ENCODE results near the gene INTS12.
"Not testable (repeated sequence)": the region's sequence is repeated elsewhere in the genome, so short reads cannot be mapped to it uniquely, and the experiment has no call there.

Gene INTS12, protein sequence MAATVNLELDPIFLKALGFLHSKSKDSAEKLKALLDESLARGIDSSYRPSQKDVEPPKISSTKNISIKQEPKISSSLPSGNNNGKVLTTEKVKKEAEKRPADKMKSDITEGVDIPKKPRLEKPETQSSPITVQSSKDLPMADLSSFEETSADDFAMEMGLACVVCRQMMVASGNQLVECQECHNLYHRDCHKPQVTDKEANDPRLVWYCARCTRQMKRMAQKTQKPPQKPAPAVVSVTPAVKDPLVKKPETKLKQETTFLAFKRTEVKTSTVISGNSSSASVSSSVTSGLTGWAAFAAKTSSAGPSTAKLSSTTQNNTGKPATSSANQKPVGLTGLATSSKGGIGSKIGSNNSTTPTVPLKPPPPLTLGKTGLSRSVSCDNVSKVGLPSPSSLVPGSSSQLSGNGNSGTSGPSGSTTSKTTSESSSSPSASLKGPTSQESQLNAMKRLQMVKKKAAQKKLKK

DNA sequence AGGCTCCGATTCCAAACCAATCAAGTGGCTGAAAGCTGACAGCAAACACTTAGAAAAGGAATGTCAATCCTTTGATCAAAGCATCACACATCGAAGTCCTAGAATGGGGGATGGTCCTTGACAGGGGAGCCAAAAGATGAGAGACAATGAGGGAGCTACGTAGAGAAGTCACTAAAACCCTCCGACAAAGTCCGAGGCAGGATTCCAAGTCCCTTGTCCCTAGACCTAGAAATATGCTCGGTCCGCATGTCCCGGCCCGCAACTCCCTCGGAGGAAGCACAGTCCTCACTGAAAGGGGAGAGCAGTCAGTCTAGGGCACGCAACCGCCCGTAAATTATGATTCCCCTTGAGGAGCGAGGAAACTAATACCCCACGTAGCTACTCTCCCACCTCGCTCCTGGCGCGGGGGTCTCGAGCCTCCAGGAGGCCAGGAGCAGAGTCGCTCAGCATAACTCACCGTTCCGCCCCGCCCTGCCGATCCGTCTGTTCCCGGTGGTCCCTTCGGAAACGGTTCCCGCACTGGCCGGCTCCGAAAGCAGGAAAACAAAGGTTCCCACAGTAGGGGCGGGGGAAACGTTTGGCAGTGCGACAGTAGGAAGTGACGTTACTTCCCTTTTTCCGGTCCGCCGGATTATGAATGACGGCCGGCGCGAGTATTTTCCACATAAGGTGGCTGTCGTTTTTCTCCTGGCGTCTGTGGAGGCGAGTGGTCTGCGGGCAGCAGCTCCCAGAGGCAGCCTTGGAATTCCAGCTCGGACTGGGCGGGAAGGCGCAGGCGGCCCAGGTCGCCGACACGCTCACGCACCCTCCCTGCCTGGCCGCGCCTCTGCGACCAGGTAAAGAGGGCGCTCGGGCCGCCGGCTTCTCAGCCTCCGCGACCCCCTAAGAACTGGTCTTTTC, at the start of gene INTS12, which contains the start of gene GSTCD:
INTS12 (minus strand) TSS at position 509 of the 900 bp plus-strand sequence. CDS start 8,684 bp downstream, outside the sequence.
GSTCD (plus strand) TSS at position 604 of the 900 bp plus-strand sequence. CDS start 8,830 bp downstream, outside the sequence.
- DNase-seq, result peak; percentile 95
- in situ Hi-C loops (cut with MboI; ENCODE audit: low pct_unique_long_range_greater_than_20kb, low sequenced_read_pairs), result no loop called here

DNA sequence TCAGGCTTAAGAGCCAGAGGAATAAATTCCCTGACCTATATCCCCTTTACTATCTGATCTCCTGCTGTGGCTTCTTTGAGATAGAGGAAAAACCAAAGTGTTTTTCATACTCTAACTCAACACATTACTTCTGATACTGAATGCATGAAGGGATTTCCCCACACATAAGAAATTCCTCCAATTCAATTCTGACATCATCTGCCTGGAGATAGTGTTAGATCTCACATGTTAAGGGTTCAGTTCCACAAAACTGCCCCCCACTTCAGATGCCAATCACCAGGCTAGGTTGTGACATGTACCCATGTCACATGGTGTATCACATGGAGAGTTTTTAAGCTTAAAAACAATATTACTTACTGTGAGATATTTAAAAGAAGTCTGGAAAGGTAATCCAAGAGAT, 46.9 kb upstream of the INTS12 start:
- DNase-seq, result no peak
- in situ Hi-C loops (cut with MboI; ENCODE audit: low pct_unique_long_range_greater_than_20kb, low sequenced_read_pairs), result no loop called here

- in situ Hi-C loops (cut with MboI; ENCODE audit: low pct_unique_long_range_greater_than_20kb, low sequenced_read_pairs), result no loop called here
Observed at GRCh38 chr4:105753361-105753760, 44.9 kb upstream of the INTS12 start.

DNA sequence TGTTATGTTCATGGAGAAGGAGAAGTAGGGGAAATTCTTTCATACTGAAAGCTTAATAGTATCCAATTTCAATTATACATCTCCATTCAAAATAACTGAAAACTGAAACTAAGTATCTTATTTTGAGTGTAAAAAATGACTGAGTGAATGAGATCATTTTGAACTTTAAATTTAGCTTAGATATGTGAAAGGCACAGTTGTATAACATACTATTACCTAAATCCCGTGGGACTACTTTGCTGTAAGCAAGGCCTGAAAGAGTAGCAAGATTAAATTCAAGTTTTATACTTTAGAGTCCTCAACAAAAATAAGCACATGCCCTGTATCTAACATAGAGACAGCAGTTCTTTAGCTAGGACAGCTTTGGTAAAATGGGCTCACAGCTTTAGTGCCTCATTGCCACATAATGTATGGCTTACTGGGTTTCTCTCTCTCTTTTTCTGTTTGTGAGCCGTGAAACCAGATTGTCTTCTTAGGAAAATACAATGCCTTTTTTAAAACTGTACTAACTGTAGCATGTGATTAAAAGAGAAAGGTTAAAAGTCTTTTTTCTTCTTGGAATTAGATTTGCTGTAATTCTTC, 43.3 kb upstream of the INTS12 start:
- in situ Hi-C loops (cut with MboI; ENCODE audit: low pct_unique_long_range_greater_than_20kb, low sequenced_read_pairs), result no loop called here

More at GRCh38 chr4:105753361-105753760, 44.9 kb upstream of the INTS12 start:
- DNase-seq, result no peak

GRCh38 chr4:105748222-105748621, 39.7 kb upstream of the INTS12 start:
- in situ Hi-C loops (cut with MboI; ENCODE audit: low pct_unique_long_range_greater_than_20kb, low sequenced_read_pairs), result no loop called here
- no peak for DNase-seq

More for the DNA sequence above, 43.3 kb upstream of the INTS12 start:
- no peak for DNase-seq

GRCh38 chr4:105741548-105741947, 33.1 kb upstream of the INTS12 start:
- in situ Hi-C loops (cut with MboI; ENCODE audit: low pct_unique_long_range_greater_than_20kb, low sequenced_read_pairs), result no loop called here
- no peak for DNase-seq

DNA sequence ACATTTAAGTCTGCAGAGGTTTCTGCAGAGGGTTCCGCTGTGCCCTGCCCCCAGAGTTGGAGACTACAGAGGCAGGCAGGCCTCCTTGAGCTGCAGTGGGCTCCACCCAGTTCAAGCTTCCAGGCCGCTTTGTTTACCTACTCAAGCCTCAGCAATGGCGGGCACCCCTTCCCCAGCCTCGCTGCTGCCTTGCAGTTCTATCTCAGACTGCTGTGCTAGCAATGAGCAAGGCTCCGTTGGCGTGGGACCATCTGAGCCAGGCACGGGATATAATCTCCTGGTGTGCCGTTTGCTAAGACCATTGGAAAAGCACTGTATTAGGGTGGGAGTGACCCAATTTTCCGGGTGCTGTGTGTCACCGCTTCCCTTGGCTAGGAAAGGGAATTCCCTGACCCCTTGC, 26.7 kb upstream of the INTS12 start:
- DNase-seq; in situ Hi-C loops (cut with MboI; ENCODE audit: low pct_unique_long_range_greater_than_20kb, low sequenced_read_pairs): not testable (repeated sequence)

GRCh38 chr4:105729895-105730294, 21.4 kb upstream of the INTS12 start:
- in situ Hi-C loops (cut with MboI; ENCODE audit: low pct_unique_long_range_greater_than_20kb, low sequenced_read_pairs); DNase-seq: not testable (repeated sequence)

- DNase-seq, result no peak
- in situ Hi-C loops (cut with MboI; ENCODE audit: low pct_unique_long_range_greater_than_20kb, low sequenced_read_pairs), result no loop called here
Observed at GRCh38 chr4:105725623-105726022, 17.1 kb upstream of the INTS12 start.

DNA sequence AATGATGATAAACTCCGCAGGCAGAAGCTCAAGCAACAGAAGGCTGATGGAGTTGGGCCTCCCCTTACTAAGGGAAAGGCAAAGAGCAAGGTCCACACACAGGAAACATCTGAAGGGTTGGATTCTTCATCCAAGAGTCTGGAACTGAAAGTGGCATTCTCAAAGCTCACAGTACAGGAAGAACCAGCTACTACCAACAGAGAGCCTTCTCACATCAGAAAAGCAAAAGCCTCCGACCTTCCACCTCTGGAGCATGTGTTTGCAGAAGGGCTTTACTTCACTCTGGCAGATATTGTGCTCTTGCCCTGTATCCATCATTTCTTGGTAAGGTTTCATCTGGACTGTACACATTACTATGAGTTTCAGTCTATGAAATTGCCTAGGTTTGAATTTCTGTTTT, 10.7 kb upstream of the INTS12 start:
- no peak for DNase-seq
- in situ Hi-C loops (cut with MboI; ENCODE audit: low pct_unique_long_range_greater_than_20kb, low sequenced_read_pairs), result no loop called here

DNA sequence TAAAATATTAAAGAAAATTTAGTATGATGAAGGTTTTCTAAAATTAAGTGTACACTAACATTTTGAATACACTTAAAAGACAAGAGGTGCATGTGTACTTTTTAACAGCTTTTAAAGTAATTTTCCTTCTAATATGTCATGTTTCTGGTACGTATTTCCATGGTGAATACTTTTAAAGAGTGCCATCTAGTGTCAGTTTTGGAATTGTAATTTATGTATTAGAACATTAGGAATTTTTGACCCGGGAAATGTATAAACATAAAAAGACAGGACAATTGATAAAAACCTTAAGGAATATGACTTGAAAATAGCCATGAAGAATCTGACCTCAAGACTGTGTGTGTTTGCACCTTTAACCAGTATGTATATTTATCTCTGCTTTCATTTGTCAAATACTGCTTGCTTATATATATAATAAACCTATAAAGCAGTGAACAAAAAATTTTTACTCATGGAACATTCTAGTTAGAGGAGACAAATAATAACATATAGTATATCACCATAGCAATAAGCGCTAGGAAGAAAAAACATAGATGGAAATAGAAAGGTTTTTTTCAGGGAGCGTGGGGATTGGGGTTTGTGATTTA, 7.3 kb upstream of the INTS12 start:
- DNase-seq, result peak; percentile 58
- in situ Hi-C loops (cut with MboI; ENCODE audit: low pct_unique_long_range_greater_than_20kb, low sequenced_read_pairs), result no loop called here

- in situ Hi-C loops (cut with MboI; ENCODE audit: low pct_unique_long_range_greater_than_20kb, low sequenced_read_pairs), result no loop called here
- no peak for DNase-seq
Observed at GRCh38 chr4:105714932-105715331, 6.4 kb upstream of the INTS12 start.

GRCh38 chr4:105714071-105714521, 5.6 kb upstream of the INTS12 start:
- DNase-seq, result peak; percentile 68
- in situ Hi-C loops (cut with MboI; ENCODE audit: low pct_unique_long_range_greater_than_20kb, low sequenced_read_pairs), result no loop called here

DNA sequence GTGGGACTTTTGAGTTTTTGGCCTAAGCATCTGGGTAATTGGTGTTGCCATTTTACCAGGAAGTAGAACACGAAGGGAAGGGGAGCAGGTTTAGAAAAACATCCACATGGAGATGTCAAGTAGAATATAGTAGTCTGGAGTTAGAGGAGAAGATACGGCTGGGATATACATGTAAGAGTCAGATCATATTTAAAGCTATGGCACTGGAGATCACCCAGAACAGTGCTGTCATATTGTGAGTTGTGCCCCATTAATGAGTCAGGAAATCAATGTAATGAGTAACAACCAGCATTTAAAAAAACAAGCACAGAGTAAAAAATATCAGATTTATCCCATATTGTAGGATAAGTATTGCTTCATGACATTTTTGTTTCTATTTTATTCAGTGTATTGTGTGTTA, 4.3 kb upstream of the INTS12 start:
- DNase-seq, result no peak
- in situ Hi-C loops (cut with MboI; ENCODE audit: low pct_unique_long_range_greater_than_20kb, low sequenced_read_pairs), result no loop called here

GRCh38 chr4:105710678-105711077, 2.2 kb upstream of the INTS12 start:
- DNase-seq, result no peak
- in situ Hi-C loops (cut with MboI; ENCODE audit: low pct_unique_long_range_greater_than_20kb, low sequenced_read_pairs), result no loop called here

DNA sequence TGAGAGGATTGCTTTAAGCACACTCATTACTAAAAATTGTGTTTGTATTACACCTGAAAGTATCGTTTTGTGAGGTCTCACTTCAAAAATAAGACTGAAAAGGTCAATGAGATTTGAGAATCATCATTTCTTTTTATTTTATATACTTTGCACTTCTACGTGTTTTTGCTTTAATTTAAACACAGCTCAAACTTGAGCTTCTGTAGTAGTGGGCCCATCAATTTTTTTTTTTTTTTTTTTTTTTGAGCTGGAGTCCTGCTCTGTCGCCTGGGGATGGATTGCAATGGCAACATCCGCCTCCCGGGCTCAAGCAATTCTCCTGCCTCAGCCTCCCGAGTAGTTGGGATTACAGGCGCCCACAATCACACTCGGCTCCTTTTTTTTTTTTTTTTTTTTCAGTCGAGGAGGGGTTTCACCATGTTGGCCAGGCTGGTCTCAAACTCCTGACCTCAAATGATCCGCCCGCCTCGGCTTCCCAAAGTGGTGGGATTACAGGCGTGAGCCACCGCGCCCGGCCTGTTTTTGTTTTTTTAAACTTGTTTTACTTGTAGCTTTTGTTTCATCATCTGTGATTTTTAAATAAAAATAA, 1.6 kb upstream of the INTS12 start:
- no peak for DNase-seq
- in situ Hi-C loops (cut with MboI; ENCODE audit: low pct_unique_long_range_greater_than_20kb, low sequenced_read_pairs), result no loop called here

DNA sequence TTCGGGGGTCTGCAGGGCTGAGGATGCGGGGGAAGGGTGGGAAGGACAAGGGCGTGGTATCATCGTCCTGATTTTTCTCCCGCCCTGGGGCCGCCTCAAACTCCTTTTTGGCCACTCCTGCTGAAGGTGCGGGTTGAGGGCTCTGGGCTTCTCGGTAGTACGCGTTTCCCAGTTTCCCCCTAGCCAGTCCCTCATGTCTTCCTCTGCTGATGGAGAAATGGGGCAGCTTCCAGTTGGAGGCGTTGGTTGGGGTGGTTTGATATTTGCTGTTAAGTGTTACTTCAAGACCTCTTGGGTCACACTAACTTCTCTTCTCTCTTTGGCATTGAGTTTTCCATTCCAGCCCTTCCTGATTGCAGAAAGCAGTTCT, 577 bp upstream of the INTS12 start:
- in situ Hi-C loops (cut with MboI; ENCODE audit: low pct_unique_long_range_greater_than_20kb, low sequenced_read_pairs), result no loop called here
- peak; percentile 62 for DNase-seq

GRCh38 chr4:105707782-105708180, 708 bp downstream of the INTS12 start:
- no peak for DNase-seq
- in situ Hi-C loops (cut with MboI; ENCODE audit: low pct_unique_long_range_greater_than_20kb, low sequenced_read_pairs), result no loop called here

GRCh38 chr4:105698607-105699006, 9.9 kb downstream of the INTS12 start:
- no peak for DNase-seq
- in situ Hi-C loops (cut with MboI; ENCODE audit: low pct_unique_long_range_greater_than_20kb, low sequenced_read_pairs), result no loop called here

All from KBM-7 (cell line).